ENCODE measurements around the gene ATP2A3.
A peak's percentile ranks its signal among the peaks of the same experiment; 100 is the strongest.

ATP2A3 gene

GRCh38 chr17:3885970-3886369 is 78.3 kb downstream of the ATP2A3 start:
- no peak overlapping the region for H3K4me3 Mint-ChIP-seq
- no peaks in the 10 kb centered on the region for H3K9me3 Mint-ChIP-seq
- no peak for DNase-seq

GRCh38 chr17:3885271-3885670 is 79.0 kb downstream of the ATP2A3 start:
- no peak for DNase-seq
- H3K36me3 Mint-ChIP-seq (ENCODE audit: low read depth) = no peaks in the 10 kb centered on the region
- no peaks in the 10 kb centered on the region for H3K9me3 Mint-ChIP-seq
- H3K4me3 Mint-ChIP-seq = no peak overlapping the region
- peaks cover 11% of the 10 kb centered on the region for H3K27me3 Mint-ChIP-seq (ENCODE audit: low read depth, poor library complexity)
- TF ChIP-seq, protein P1, sequence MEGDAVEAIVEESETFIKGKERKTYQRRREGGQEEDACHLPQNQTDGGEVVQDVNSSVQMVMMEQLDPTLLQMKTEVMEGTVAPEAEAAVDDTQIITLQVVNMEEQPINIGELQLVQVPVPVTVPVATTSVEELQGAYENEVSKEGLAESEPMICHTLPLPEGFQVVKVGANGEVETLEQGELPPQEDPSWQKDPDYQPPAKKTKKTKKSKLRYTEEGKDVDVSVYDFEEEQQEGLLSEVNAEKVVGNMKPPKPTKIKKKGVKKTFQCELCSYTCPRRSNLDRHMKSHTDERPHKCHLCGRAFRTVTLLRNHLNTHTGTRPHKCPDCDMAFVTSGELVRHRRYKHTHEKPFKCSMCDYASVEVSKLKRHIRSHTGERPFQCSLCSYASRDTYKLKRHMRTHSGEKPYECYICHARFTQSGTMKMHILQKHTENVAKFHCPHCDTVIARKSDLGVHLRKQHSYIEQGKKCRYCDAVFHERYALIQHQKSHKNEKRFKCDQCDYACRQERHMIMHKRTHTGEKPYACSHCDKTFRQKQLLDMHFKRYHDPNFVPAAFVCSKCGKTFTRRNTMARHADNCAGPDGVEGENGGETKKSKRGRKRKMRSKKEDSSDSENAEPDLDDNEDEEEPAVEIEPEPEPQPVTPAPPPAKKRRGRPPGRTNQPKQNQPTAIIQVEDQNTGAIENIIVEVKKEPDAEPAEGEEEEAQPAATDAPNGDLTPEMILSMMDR (IDR thresholded peaks at IDR 0.05) = no peak
- H3K27ac Mint-ChIP-seq = no peak overlapping the region
- peaks cover 40% of the 10 kb centered on the region for H3K4me1 Mint-ChIP-seq

More at GRCh38 chr17:3885970-3886369, 78.3 kb downstream of the ATP2A3 start:
- Mint-ChIP-seq H3K36me3 (ENCODE audit: low read depth) (no peaks in the 10 kb centered on the region), H3K27me3 (ENCODE audit: low read depth, poor library complexity) (peaks cover 18% of the 10 kb centered on the region), H3K4me1 (peaks cover 47% of the 10 kb centered on the region), H3K27ac (no peak overlapping the region)
- TF ChIP-seq, protein P1 (IDR thresholded peaks at IDR 0.05) = no peak

- peaks cover 42% of the 10 kb centered on the region for H3K4me1 Mint-ChIP-seq
- peaks cover 9% of the 10 kb centered on the region for H3K27me3 Mint-ChIP-seq (ENCODE audit: low read depth, poor library complexity)
- no peak for DNase-seq
- no peaks in the 10 kb centered on the region for H3K9me3 Mint-ChIP-seq
- no peaks in the 10 kb centered on the region for H3K36me3 Mint-ChIP-seq (ENCODE audit: low read depth)
- H3K4me3 Mint-ChIP-seq = no peak overlapping the region
- no peak overlapping the region for H3K27ac Mint-ChIP-seq
- TF ChIP-seq, protein P1 (IDR thresholded peaks at IDR 0.05) = no peak
These were observed 80.0 kb downstream of the ATP2A3 start for GRCh38 chr17:3884188-3884587.

GRCh38 chr17:3882276-3882675 is 82.0 kb downstream of the ATP2A3 start:
- Mint-ChIP-seq H3K27me3 (ENCODE audit: low read depth, poor library complexity) (peaks cover 9% of the 10 kb centered on the region), H3K36me3 (ENCODE audit: low read depth) (no peaks in the 10 kb centered on the region), H3K27ac (no peak overlapping the region), H3K4me3 (no peak overlapping the region), H3K9me3 (no peaks in the 10 kb centered on the region), H3K4me1 (peaks cover 26% of the 10 kb centered on the region)
- TF ChIP-seq, protein P1 (IDR thresholded peaks at IDR 0.05) = no peak
- no peak for DNase-seq

DNA sequence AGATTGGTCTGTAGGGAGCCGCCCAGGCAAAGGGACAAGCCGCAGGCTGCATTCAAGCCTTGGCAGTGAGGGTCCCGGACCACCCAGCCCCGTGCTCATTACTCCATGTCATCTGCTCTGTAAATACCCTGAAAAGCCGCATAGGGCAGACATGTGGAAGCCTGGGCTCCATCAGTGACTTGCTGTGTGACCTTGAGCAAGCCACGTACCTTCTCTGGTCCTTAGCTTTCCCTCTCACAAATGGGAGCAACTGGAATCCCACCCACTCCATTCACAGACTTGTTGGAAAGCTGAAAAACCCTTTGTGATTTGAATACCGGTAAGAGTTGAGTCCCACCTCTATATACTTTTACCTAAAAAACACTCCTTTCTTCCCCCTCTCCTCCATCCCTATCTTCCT is 83.3 kb downstream of the ATP2A3 start:
- Mint-ChIP-seq H3K9me3 (no peaks in the 10 kb centered on the region), H3K27ac (no peak overlapping the region), H3K36me3 (ENCODE audit: low read depth) (no peaks in the 10 kb centered on the region), H3K27me3 (ENCODE audit: low read depth, poor library complexity) (peaks cover 9% of the 10 kb centered on the region), H3K4me3 (no peak overlapping the region), H3K4me1 (peaks cover 13% of the 10 kb centered on the region)
- TF ChIP-seq, protein P1 (IDR thresholded peaks at IDR 0.05) = no peak
- no peak for DNase-seq

DNA sequence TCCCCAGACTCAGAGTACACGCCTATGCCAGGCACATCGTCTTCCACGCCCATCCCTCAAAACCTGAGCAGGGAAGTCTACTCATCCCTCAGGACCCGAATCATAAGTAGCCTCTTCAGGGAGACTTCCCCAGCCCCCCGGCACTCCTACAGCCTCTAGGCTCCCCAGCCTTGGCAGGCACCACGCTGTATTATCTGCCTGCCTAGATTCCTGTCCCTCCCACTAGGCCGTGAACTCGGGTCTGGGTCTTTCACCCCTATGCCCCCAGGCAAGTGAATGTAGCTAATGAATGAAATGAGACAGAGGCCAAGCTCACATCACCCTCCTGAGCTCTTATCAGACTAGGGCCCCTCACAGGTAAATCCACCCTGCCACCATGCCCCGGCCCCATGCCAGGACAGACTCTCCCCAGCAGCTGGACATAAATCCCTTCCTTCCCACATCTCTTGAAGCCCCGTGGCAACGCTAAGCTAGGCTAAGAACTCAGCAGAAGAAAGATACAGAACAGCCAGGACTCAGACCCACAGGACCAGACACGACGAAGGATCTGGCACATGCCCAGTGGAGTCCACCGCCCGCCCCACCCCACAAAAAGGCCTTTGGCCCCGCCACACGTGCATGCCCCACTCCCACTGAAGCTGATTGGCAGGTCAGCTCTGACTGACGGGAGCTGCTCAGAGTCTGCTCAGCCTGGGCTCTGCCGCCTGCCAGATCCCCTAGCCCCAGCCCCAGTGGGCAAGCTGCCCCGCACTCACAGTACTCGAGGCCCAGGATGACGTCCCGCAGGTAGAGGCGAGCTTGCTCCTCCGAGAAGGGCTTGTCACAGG is 84.4 kb downstream of the ATP2A3 start:
- Mint-ChIP-seq H3K9me3 (no peaks in the 10 kb centered on the region), H3K4me3 (no peak overlapping the region), H3K27ac (peak overlapping the region; percentile 58), H3K27me3 (ENCODE audit: low read depth, poor library complexity) (peaks cover 8% of the 10 kb centered on the region), H3K4me1 (peaks cover 13% of the 10 kb centered on the region), H3K36me3 (ENCODE audit: low read depth) (peaks cover 8% of the 10 kb centered on the region)
- no peak for DNase-seq
- TF ChIP-seq, protein P1 (IDR thresholded peaks at IDR 0.05) = no peak
